NCI-H526 (cell line): Measurements from ENCODE around the gene ERG28.

Source experiments
- DNase-seq, 2 experiments: peaks; one replicate each; lab custom pipeline; 2025; lab: John Stamatoyannopoulos, UW

Gene ERG28

GRCh38 chr14:75658957-75659356 is 1.7 kb downstream of the ERG28 start:
- DNase-seq: no peak

- DNase-seq: no peak
Measured at GRCh38 chr14:75657331-75657730, 3.3 kb downstream of the ERG28 start.

DNA sequence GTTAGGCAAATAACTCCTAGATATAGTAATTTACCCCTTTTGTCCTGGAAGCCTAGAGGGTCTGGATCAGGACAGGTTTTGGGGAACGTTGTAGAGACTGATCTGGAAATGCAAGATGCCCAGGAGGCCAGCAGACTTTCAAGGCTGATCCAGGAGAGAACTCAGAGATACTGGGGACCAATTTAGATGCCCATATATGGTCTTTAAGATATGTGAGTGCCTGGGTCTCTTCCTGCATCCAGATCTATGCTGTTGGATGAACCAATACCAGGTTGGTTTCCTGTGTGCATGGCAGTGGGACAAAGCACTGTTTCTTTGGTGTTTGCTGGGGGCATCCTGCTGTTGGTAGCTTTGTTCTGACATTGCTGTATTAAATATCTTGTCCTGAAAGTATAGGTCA is 5.4 kb downstream of the ERG28 start:
- no peak for DNase-seq

DNA sequence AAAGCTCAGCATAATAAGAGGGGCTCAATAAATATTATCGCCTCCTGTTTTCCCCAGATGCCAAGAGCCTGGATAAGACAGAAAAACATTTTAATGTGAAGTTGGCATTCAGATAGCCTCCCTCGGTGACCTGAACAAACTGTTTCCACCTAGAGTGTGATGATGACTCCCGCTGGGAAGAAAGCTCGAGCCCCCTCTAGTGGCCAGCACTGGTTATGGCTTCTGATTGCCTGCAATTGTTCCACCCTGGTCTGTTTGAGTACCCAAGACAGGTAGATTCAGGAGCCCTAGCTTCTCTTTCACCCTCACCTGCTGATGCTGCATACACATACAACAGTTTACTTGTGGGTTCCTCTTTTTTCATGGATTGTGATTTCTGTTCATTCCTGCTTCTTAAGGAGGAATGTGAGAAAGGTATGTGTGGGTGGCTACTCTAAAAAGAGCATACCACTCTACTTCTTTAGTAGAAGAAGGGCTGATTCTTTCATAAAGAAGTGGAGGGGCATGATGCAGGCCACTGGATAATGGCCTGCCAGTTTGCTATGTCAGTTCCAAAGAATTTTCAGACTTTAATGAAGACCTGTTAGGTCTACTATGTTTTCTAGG is 6.4 kb downstream of the ERG28 start:
- DNase-seq: peak; percentile 35 to 75

DNA sequence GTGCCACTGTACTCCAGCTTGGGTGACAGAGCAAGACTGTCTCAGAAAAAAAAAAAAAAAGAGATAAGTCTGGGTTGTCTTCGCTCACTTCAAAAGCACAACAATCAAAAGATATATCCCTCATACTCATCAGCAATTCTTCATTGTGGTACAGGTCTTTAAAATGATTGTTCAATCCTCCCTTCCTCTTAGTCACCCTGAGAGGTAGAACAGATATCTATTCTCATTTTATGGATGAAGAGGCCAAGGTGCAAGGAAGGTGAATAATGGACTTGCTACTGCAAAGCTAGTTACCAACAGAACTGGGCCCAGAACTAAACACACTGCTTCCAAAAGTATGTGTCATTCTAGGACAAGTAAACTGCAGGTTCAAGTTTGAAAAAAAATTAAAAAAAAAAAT is 7.1 kb downstream of the ERG28 start:
- DNase-seq: no peak

DNA sequence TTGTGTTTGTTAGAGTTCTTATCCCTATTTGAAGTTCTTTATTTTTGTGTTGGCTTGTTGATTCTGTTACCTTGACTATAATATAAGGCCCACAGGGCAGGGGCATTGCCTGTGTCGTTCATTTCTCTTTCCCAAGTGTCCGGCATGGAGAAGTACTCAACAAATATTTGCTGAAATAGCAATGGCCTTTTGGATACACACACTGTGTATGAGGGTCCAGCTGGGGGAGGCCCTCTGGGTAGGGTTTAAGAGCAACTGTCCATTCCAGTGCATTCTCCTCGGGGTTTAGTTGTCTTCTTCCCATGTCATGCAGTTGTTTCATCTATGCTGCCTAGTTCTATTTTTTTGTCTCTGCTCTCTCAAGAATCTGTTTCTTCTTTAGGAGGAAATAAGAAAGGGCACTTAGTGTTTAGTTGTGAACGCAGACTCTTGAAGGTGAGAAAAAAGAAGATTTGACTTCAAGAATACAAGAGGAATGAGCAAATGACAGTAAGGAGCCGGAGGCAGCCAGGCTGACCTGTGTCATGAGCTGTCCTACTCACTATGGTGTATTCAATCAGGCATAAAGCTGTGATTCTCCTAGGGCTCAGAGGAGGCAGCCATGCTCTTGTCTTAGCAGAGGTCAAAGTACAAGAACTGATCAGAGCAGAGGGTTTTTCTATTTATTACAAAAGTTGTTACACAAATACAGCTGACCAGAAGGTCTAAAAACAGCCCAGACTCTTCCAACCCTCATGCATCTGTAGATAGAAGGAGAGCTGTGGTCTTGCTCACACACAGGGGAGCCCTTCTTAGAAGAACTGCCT is 10.2 kb downstream of the ERG28 start:
- DNase-seq: no peak

GRCh38 chr14:75649773-75650172 is 10.9 kb downstream of the ERG28 start:
- DNase-seq: no peak

DNA sequence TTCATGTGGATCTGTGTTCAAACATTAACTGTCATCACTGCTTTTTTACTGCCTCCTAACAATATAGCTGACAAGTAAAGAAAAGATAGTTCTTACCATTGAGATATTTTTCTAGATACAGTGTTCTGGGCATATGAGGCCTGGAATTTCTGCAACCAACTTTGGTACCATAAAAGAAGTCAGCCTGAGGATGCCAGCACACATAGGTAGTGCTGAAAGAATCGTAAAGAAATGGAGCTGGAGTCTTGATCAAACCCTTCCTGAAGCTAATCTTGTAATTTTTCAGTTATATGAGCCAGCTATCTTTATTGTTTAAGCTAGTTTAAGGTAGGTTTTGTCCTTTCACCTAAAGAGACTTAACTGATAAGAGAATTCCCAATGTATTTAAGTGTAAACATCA is 11.3 kb downstream of the ERG28 start:
- no peak for DNase-seq

DNA sequence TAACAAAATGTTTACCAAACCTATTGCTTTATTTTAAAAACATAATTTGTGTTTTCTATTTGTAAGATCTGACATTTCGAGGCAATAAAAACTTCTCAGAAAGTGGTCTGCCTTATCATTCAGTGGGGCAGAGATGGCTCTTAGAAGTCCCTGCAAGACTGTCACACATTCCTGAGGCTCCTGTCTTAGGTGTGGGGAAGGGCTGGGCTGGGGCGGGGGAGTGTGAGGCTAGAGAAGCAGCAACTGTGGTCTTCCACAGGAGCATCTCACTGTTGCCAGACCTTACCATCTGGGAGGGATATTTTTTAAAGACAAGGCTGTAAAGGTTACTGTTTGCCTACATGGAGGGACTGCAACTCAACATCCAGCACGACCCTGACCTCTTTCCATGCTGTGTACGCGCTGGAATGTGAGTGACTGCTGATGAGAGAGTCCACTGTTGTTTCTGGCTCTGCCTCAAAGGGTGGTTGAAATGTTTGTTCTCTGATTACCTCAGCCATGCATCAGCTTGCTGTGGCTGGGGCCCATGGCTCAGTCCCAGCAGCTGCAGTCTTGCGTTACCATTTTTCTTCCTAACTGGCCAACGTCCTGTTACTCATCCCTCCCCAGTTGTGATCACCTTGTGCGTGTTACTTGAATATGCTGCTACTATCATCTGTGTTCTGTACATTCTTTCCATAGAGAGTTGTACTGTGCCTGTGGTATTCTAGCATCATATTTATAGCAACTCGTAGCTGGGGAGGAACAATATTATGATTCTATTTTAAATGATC is 12.4 kb downstream of the ERG28 start:
- no peak for DNase-seq

GRCh38 chr14:75647640-75648039 is 13.0 kb downstream of the ERG28 start:
- no peak for DNase-seq

- no peak for DNase-seq
Measured at GRCh38 chr14:75646762-75647161, 13.9 kb downstream of the ERG28 start.

DNA sequence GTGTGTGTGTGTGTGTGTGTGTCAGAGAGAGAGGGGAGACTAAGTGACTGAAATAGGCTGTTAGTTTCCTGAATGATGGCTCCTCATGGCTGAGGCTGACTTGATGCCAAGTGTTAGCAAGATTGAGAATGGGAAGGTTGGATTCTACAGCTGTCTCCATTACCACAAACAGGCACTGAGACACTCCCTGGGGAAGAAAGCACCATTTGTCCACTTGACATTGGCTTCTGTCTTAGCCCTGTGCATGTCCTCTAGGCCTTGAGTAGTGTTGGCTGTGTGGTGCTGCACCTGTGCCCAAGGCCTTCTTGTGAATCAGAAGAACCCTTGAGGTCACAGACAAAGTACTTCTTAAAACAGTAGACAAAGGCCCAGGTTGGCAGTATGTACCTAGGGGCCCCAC is 15.6 kb downstream of the ERG28 start:
- no peak for DNase-seq

GRCh38 chr14:75643985-75644384 is 16.7 kb downstream of the ERG28 start:
- no peak for DNase-seq

DNA sequence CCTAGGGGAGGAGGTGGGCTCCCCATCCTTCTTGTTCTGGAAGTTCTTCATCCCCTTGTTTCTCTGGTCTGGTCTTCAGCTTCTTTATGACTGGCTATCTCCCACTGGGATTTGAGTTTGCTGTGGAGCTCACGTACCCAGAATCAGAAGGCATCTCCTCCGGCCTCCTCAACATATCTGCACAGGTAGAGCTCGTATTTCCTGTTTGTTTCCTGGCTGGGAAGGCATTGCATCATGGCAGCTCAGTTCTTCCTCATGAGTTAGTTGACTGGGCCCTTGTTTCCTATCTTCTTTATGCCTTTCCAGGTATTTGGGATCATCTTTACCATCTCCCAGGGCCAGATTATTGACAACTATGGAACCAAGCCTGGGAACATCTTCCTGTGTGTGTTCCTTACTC is 19.8 kb downstream of the ERG28 start:
- no peak for DNase-seq

DNA sequence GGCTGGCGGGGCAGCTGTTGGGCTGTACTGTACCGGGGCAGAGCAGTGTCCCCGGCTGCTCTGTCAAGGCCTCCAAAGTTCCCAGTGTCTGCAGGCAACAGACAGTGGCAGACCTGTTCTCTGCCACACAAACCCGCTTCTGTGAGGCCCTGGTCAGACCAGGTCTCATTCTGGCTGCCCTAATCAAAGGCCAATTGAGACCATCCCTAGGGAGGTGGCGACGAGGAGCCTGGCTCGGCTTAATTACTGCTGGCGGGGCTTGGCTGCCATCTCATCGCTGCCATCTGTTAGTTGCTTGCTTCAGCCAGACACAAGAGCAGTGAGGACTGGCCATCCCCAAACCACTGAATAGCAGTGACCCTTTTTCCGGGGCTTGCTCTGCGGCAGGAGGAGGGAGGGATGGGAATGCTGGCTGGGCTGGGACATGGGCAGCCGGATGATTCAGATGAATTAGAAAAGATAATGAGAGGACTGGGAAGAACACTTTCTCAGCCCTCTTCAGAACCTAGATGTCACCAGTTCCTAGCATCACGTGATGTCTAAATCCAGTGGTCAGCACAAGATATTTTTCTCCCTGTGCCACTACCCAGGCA is 24.5 kb downstream of the ERG28 start:
- no peak for DNase-seq

DNA sequence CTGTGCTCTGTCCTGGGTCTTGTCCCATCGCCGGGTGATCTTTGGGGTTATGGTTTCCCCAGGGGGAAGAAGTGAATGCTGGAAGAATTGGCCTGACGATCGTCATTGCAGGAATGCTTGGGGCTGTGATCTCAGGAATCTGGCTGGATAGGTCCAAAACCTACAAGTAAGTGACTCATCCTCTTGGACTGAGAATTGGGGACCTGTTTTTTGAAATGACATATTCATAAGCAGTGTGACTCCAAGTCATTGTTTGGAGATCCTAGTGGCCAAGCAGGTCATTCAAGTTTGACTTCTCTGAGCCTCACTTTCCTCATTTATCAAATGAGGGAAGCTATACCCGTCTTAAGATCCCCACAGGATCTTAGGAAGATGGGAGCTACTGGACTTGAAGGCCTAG is 25.8 kb downstream of the ERG28 start:
- DNase-seq: no peak

DNA sequence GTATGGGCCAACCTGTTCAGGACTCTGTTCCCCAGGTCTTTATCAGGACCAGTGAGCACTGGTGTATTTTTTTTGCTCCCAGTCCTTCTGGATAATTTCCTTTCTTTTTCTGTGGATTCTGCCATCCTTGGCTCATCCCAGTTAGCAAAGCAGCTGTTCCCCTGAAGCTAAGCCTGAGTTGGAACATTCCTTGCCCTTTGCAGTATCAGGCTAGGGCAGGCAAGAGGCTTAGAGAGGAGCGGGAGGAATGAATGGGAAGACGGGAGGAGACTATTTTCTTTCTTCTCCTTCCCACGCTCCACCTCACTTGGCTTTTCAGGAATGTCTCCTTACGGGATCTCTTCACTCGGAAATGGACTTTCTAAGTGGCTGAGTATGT is 29.2 kb downstream of the ERG28 start:
- peak in 1 of 2 experiments; percentile 41 for DNase-seq

GRCh38 chr14:75630695-75631452 is 29.8 kb downstream of the ERG28 start:
- DNase-seq: peak; percentile 39 to 69

- no peak for DNase-seq
Measured at GRCh38 chr14:75628816-75629215, 31.9 kb downstream of the ERG28 start.

DNA sequence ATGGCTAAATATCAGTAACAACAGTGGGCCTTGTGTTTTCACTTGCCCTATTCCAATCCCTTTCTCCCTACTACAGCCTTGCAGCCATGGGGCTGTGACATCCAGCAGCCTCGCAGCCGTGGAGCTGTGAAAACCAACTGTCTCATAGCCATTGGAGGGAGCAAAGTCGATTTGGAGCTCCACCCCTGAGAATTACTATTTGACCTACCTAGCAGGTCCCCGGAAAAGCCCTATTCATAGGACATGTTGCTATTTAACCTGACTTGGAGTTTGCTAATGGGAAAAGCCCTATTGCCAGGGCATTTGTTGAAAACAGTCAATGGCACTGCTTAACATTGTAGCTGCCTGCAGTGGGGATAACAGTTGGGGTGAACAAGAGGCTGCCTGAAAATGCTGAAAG is 33.3 kb downstream of the ERG28 start:
- DNase-seq: no peak

- DNase-seq: no peak
Measured at GRCh38 chr14:75626863-75627262, 33.8 kb downstream of the ERG28 start.

GRCh38 chr14:75626396-75626795 is 34.3 kb downstream of the ERG28 start:
- DNase-seq: no peak
